GM23248 (cell line): Measurements from ENCODE around the gene TMA7. TPM values are rescaled to one million over a fixed set of nuclear protein-coding genes. Genes with fewer than 3 reads are reported as not detected.

Experiments used
- DNase-seq: peaks from one replicate; pipeline ENCODE4 v3.0.0-alpha.2; 2015
- H2AFZ ChIP-seq: fragments of 200-600 bp; sonication (generic); 2 replicates; pipeline ENCODE4 v1.6.1; 2016; ENCODE audit warnings: antibody characterized with exemption
- H3F3A ChIP-seq: fragments of 200-600 bp; sonication (generic); 2 replicates; pipeline ENCODE4 v1.6.1; 2016; ENCODE audit warnings: mild to moderate bottlenecking, antibody characterized with exemption, mixed run types; ENCODE audit not compliant: insufficient read depth
- H3K27ac ChIP-seq: fragments of 200-600 bp; sonication (generic); 2 replicates; pipeline ENCODE4 v1.5.1; 2016; ENCODE audit warnings: mild to moderate bottlenecking
- H3K27me3 ChIP-seq: fragments of 200-600 bp; sonication (generic); replicated peaks from 2 replicates; pipeline ENCODE4 v1.6.1; 2016; ENCODE audit warnings: mild to moderate bottlenecking; ENCODE audit not compliant: insufficient read depth
- H3K36me3 ChIP-seq: fragments of 200-600 bp; sonication (generic); 2 replicates; pipeline ENCODE4 v1.6.1; 2016; ENCODE audit warnings: low read depth, mild to moderate bottlenecking
- H3K4me1 ChIP-seq: fragments of 200-600 bp; sonication (generic); 2 replicates; pipeline ENCODE4 v1.6.1; 2016; ENCODE audit warnings: mild to moderate bottlenecking; ENCODE audit not compliant: insufficient read depth
- H3K4me2 ChIP-seq: fragments of 200-600 bp; sonication (generic); one replicate; pipeline ENCODE4 v1.6.1; 2016; ENCODE audit warnings: mild to moderate bottlenecking; ENCODE audit not compliant: unreplicated experiment
- H3K4me3 ChIP-seq: fragments of 200-600 bp; sonication (generic); 2 replicates; pipeline ENCODE4 v1.5.1; 2016; ENCODE audit warnings: mild to moderate bottlenecking
- H3K79me2 ChIP-seq: fragments of 200-600 bp; sonication (generic); 2 replicates; pipeline ENCODE4 v1.6.1; 2016; ENCODE audit warnings: mild to moderate bottlenecking; ENCODE audit not compliant: insufficient read depth
- H3K9ac ChIP-seq: fragments of 200-600 bp; sonication (generic); 2 replicates; pipeline ENCODE4 v1.6.1; 2016; ENCODE audit warnings: mild to moderate bottlenecking
- H3K9me2 ChIP-seq: fragments of 200-600 bp; sonication (generic); 2 replicates; pipeline ENCODE4 v1.6.1; 2016; ENCODE audit warnings: mixed run types, mild to moderate bottlenecking, moderate library complexity; ENCODE audit not compliant: insufficient read depth
- H3K9me3 ChIP-seq: fragments of 200-600 bp; sonication (generic); one replicate; pipeline ENCODE4 v1.6.1; 2017; ENCODE audit warnings: low read depth
- H4K20me1 ChIP-seq: fragments of 200-600 bp; sonication (generic); 2 replicates; pipeline ENCODE4 v1.6.0; 2016; ENCODE audit not compliant: insufficient read depth
- EZH2 ChIP-seq: fragments of 200-600 bp; sonication (generic); IDR thresholded peaks from 2 replicates; pipeline ENCODE4 v1.6.1; 2018; ENCODE audit warnings: antibody characterized with exemption, mild to moderate bottlenecking; ENCODE audit not compliant: insufficient read depth, poor library complexity, severe bottlenecking
- EZH2phosphoT487 ChIP-seq: fragments of 200-600 bp; sonication (generic); IDR thresholded peaks from 2 replicates; pipeline ENCODE4 v1.6.1; 2018; ENCODE audit warnings: antibody characterized with exemption, moderate library complexity, mild to moderate bottlenecking, low read depth; ENCODE audit not compliant: insufficient read depth
- WGBS, 2 experiments: methylation state at CpG; one replicate each; pipeline ENCODE4 v1.1.6; 2015 to 2017; ENCODE audit warnings: low lambda C conversion rate in 2 of 2, low coverage in 1 of 2; ENCODE audit errors: missing lambda C conversion rate in 2 of 2; 5-methylcytosine and 5-hydroxymethylcytosine counted together
- in situ Hi-C: fragments of 300-500 bp; cut with MboI; formaldehyde crosslinking; loops from 2 replicates; pipeline ENCODE4 v1.15.0; 2020
- polyA plus RNA-seq: library from polyadenylated mRNA; unstranded; fragments of >200 nt; fragmentation: Nextera tagmentation; extraction: Ambion mirVana; gene quantifications from 2 replicates; pipeline ENCODE4 v1.2.1, GENCODE V29; 2016
- total RNA-seq: library from RNA; depleted of rRNA; stranded (reverse); fragments of >200 nt; shearing (Covaris generic); gene quantifications from 2 replicates; pipeline ENCODE4 v1.2.3, GENCODE V29; 2014

The TMA7 gene
- total and polyA plus RNA-seq, 2 experiments from 2014 or later: 244 to 552 TPM

DNA sequence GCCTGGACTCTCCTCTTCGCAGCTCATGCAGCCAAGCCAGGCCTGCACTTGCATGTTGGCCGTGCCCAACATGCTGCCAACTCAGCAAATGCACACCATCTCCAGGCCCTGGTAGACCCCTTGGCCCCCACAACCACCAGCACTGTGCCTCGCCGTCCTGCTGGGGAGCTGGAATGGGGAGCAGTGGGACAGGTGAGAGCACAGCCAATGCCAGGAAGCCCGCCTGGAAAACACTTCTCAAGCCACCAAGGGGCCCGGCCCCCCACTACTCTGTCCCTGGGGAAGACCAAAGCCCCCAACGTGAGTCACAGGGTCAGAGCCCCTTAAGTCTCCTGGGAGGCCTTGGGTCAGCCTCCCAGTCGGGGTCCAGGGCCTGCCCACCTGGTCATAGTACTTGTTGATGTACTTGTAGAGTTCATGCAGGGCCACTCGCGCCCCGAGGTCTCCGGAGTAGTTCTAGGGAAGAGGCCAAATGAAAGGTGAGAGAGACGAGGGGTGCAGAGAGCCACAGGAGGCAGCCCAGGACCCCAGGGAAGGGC, 34.6 kb upstream of the TMA7 start:
- WGBS, 2 experiments: 83% methylated on average over 13 of the region's 13 CpGs
- Histone ChIP-seq H3F3A (peaks cover 12% of the 10 kb centered on the region), H3K36me3 (no peaks in the 10 kb centered on the region), H3K27me3 (no peaks in the 10 kb centered on the region), H4K20me1 (no peaks in the 10 kb centered on the region), H3K4me3 (no peak overlapping the region), H3K79me2 (no peaks in the 10 kb centered on the region), H3K9me3 (no peaks in the 10 kb centered on the region), H3K4me1 (peaks cover 12% of the 10 kb centered on the region), H3K27ac (no peak overlapping the region), H3K4me2 (no peak overlapping the region), H3K9ac (no peak overlapping the region), H3K9me2 (no peaks in the 10 kb centered on the region), H2AFZ (no peak overlapping the region)
- TF ChIP-seq EZH2 (no peak), EZH2phosphoT487 (no peak)
- DNase-seq: no peak
- in situ Hi-C loops: no loop called here

DNA sequence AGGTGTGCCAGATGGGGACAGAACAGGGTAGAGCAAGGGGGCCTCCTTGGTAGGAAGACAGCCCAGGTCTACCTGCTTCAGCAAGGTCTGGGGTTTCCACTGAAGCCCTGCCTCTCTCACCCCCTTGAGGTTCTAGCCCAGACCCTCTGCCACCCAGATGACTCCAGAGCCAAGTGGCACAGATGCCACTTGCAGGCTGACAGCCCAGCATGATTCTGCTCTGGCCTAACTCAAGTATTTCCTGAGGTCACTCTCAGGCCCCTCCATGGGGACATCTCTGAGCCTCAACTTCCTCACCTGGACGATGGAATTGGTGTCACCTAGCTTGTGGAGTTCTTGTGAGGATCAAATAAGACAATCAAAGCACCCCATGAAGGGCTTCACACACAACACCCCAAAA, 34.1 kb upstream of the TMA7 start:
- 38 to 60% methylated on average over 1 of the region's 1 CpG for WGBS, 2 experiments
- H3K4me2 ChIP-seq: no peak overlapping the region
- H3K36me3 ChIP-seq: no peaks in the 10 kb centered on the region
- H4K20me1 ChIP-seq: no peaks in the 10 kb centered on the region
- no peak overlapping the region for H2AFZ ChIP-seq
- no peaks in the 10 kb centered on the region for H3K79me2 ChIP-seq
- H3K27ac ChIP-seq: no peak overlapping the region
- peaks cover 12% of the 10 kb centered on the region for H3K4me1 ChIP-seq
- no peaks in the 10 kb centered on the region for H3K27me3 ChIP-seq
- no peaks in the 10 kb centered on the region for H3K9me3 ChIP-seq
- no peak overlapping the region for H3K4me3 ChIP-seq
- DNase-seq: no peak
- peaks cover 11% of the 10 kb centered on the region for H3F3A ChIP-seq
- TF ChIP-seq EZH2phosphoT487: no peak
- TF ChIP-seq EZH2: no peak
- H3K9me2 ChIP-seq: no peaks in the 10 kb centered on the region
- no peak overlapping the region for H3K9ac ChIP-seq
- in situ Hi-C loops: no loop called here

GRCh38 chr3:48406443-48407431, 33.3 kb upstream of the TMA7 start:
- TF ChIP-seq EZH2 (no peak), EZH2phosphoT487 (no peak)
- no peak overlapping the region for H2AFZ ChIP-seq
- no peaks in the 10 kb centered on the region for H3K9me3 ChIP-seq
- WGBS, 2 experiments: 88 to 89% methylated on average over 17 to 18 of the region's 18 CpGs
- no peaks in the 10 kb centered on the region for H3K79me2 ChIP-seq
- no peak for DNase-seq
- H3K9ac ChIP-seq: no peak overlapping the region
- H3K4me3 ChIP-seq: no peak overlapping the region
- no peak overlapping the region for H3K4me2 ChIP-seq
- peaks cover 4% of the 10 kb centered on the region for H3F3A ChIP-seq
- in situ Hi-C loops: no loop called here
- H3K9me2 ChIP-seq: no peaks in the 10 kb centered on the region
- H3K4me1 ChIP-seq: peaks cover 8% of the 10 kb centered on the region
- no peaks in the 10 kb centered on the region for H3K36me3 ChIP-seq
- no peaks in the 10 kb centered on the region for H3K27me3 ChIP-seq
- no peaks in the 10 kb centered on the region for H4K20me1 ChIP-seq
- H3K27ac ChIP-seq: no peak overlapping the region

- Histone ChIP-seq H3K36me3 (no peaks in the 10 kb centered on the region), H3K9me3 (no peaks in the 10 kb centered on the region), H3K27me3 (no peaks in the 10 kb centered on the region), H3K9ac (no peak overlapping the region), H3K79me2 (no peaks in the 10 kb centered on the region), H2AFZ (no peak overlapping the region), H4K20me1 (no peaks in the 10 kb centered on the region), H3K4me1 (peaks cover under 1% of the 10 kb centered on the region), H3K27ac (no peak overlapping the region), H3K4me2 (no peak overlapping the region), H3F3A (no peaks in the 10 kb centered on the region), H3K4me3 (no peak overlapping the region), H3K9me2 (no peaks in the 10 kb centered on the region)
- TF ChIP-seq EZH2 (no peak), EZH2phosphoT487 (no peak)
- in situ Hi-C loops: no loop called here
- DNase-seq: no peak
- WGBS, 2 experiments: 81 to 88% methylated on average over 8 of the region's 8 CpGs
Measured at GRCh38 chr3:48407542-48408099, 32.4 kb upstream of the TMA7 start.
